Epithelial cell of proximal tubule (primary cell): Measurements from ENCODE around the gene MTO1. TPM values are rescaled to one million over a fixed set of nuclear protein-coding genes. Genes with fewer than 3 reads are reported as not detected.

ENCODE experiments used
- DNase-seq: peaks from one replicate; pipeline ENCODE4 v3.0.0-alpha.2; 2011; ENCODE audit warnings: low read depth
- H3K4me3 ChIP-seq: 2 replicates; pipeline ENCODE4 v1.5.1; 2011; ENCODE audit warnings: low read depth, mild to moderate bottlenecking, low read length
- total RNA-seq: library from RNA; depleted of rRNA; stranded (reverse); fragments of >200 nt; gene quantifications from 2 replicates; pipeline ENCODE4 v1.2.3, GENCODE V29; 2015
- TF ChIP-seq, protein P1 (sequence below): conservative IDR thresholded peaks from 2 replicates; pipeline ENCODE4 v1.5.1; 2012; ENCODE audit warnings: low read depth, mild to moderate bottlenecking, low read length

MTO1 gene
- total RNA-seq, 1 donor from 2014 or later = 23.5 TPM

DNA sequence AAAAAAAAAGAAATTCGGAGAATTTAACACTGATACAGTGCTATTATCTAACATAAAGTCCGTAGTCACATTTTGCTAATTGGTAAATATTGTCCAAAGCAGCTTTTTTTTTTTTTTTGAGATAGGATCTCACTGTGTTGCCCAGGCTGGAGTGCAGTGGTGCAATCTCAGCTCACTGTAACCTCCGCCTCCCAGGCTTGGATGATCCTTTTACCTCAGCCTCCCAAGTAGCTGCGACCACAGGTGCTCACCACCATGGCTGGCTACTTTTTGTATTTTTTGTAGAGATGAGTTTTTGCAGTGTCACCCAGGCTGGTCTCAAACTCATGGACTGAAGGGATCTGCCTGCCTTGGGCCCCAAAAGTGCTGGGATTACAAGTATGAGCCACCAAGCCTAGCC is 15.9 kb downstream of the MTO1 start:
- H3K4me3 ChIP-seq = no peak overlapping the region
- TF ChIP-seq, protein P1, sequence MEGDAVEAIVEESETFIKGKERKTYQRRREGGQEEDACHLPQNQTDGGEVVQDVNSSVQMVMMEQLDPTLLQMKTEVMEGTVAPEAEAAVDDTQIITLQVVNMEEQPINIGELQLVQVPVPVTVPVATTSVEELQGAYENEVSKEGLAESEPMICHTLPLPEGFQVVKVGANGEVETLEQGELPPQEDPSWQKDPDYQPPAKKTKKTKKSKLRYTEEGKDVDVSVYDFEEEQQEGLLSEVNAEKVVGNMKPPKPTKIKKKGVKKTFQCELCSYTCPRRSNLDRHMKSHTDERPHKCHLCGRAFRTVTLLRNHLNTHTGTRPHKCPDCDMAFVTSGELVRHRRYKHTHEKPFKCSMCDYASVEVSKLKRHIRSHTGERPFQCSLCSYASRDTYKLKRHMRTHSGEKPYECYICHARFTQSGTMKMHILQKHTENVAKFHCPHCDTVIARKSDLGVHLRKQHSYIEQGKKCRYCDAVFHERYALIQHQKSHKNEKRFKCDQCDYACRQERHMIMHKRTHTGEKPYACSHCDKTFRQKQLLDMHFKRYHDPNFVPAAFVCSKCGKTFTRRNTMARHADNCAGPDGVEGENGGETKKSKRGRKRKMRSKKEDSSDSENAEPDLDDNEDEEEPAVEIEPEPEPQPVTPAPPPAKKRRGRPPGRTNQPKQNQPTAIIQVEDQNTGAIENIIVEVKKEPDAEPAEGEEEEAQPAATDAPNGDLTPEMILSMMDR = no peak
- DNase-seq = no peak

DNA sequence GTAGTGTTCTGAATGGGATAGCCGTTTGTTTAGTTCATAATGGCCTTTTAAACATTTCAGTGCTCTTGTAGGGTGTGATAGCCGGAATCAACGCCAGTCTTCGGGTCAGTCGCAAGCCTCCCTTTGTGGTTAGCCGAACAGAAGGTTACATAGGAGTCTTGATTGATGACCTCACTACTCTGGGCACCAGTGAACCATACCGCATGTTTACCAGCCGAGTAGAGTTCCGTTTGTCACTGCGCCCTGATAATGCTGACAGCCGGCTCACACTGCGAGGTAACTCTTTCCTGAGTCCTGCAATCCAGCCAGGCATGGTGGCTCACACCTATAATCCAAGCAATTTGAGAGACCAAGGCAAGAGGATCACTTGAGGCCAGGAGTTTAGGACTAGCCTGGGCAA is 20.4 kb downstream of the MTO1 start:
- H3K4me3 ChIP-seq = no peak overlapping the region
- TF ChIP-seq, protein P1 = no peak
- DNase-seq = no peak

DNA sequence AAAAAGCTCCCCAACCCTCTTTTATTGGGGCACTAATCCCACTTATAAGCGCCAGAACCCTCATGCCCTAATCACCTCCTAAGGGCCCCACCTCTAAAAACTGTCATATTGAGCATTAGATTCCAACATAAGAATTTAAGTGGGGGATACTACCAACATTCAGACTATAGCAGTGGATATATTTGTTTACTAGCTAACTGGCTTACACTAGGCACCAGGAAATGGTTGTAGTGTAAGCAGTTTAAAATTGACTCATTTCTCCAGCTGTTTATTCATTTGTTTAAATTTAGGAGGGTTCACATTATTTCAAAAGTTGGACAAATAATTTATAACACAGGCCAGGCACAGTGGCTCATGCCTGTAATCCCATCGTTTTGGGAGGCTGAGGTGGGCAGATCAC is 22.9 kb downstream of the MTO1 start:
- no peak overlapping the region for H3K4me3 ChIP-seq
- DNase-seq = no peak
- TF ChIP-seq, protein P1 = no peak

DNA sequence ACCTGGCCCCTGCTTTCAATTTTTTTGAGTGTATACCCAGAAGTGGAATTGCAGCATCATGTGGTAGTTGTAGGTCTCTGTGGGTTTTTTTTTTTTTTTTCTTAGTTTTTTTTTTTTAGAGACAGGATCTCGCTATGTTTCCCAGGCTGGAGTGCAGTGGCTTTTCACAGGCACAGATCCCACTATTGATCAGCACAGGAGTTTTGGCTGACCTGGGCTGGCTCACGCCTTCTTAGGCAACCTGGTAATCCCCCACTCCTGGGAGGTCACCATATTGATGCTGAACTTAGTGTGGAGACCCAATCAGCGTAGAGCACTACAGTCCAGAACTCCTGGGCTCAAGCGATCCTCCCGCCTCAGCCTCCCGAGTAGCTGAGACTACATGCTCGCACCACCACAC is 25.9 kb downstream of the MTO1 start:
- no peak for DNase-seq
- H3K4me3 ChIP-seq = no peak overlapping the region
- TF ChIP-seq, protein P1 = no peak

DNA sequence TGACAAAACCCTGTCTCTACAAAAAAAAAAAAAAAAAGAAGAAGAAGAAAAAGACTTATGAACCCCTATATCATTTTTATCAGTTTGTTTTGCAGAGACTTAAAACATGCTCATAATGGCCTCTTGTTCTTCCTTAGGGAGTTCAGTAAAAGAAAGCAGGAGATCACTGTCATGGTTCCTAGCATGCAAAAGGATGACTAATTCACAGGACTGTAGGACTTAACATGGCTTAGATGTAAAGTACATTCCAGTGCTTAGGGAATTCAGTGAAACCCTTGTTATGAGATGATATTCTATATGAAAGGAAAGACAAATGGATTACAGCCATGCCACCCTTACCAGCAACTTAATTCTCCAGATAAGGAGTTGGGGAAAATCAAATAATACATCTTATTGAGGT is 29.8 kb downstream of the MTO1 start:
- no peak for DNase-seq
- TF ChIP-seq, protein P1 = no peak
- no peak overlapping the region for H3K4me3 ChIP-seq

DNA sequence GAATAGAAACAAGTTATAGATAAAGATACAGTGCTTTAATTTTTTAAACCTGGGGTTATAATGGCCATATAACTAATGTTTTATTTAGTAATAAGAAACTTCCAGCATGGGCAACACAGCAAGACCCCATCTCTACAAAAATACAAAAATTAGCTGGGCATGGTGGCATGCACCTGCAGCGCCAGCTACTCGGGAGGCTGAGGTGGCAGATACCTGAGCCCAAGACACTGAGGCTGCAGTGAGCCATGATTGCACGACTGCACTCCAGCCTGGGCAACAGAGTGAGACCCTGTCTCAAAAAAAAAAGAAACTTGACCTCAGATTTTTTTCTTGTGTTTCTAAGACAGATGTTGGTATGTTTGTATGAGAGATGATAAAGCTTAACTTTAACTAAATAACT is 36.4 kb downstream of the MTO1 start:
- TF ChIP-seq, protein P1 = no peak
- no peak overlapping the region for H3K4me3 ChIP-seq
- DNase-seq = no peak

DNA sequence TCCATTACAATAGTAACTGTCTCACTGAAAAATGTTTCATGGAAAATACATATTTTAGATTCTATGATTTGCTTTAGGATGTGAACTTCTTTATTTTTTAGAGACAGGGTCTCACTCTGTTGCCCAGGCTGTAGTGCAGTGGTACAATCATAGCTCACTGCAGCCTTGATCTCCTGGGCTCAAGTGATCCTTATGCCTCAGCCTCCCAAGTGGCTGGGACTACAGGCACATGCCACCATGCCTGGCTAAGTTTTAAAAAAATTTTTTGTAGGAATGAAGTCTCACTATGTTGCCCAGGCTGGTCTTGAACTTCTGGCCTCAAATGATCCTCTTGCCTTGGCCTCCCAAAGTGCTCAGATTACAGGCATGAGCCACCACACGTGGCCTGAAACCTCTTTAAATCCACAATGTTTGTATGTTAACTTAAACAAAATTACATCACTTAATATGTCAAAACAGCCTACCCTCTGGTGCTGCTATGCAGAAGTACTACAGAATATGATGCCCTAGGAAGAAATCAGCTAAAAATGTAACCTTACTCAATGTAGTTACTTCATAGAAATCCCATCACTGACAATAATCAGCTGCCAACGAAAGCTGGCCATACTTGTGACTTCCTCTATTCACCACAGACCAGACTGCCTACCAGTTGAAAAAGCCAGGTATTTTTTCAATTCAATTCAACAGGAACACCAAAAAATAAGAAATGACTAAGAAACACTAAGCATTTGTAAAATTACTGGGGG is 41.7 kb downstream of the MTO1 start:
- DNase-seq = no peak

More for the DNA sequence above, 41.7 kb downstream of the MTO1 start:
- TF ChIP-seq, protein P1 = no peak
- H3K4me3 ChIP-seq = no peak overlapping the region
